Astrocyte of the cerebellum (primary cell): ENCODE measurements around the gene TFCP2L1.

Source experiments
- DNase-seq: peaks from one replicate; pipeline ENCODE4 v3.0.0-alpha.2; 2011; ENCODE audit warnings: low read depth
- H3K4me3 ChIP-seq: 2 replicates; pipeline ENCODE4 v1.5.1; 2011; ENCODE audit warnings: mild to moderate bottlenecking, low read depth, low read length, moderate library complexity
- in situ Hi-C: cut with HindIII; loops from 2 replicates; pipeline ENCODE4 v1.10.0; 2017; ENCODE audit warnings: low sequenced_read_pairs
- TF ChIP-seq, protein P1 (sequence below): IDR thresholded peaks from 2 replicates; pipeline ENCODE4 v1.5.1; 2012; ENCODE audit warnings: low read length, low read depth, moderate library complexity, mild to moderate bottlenecking; ENCODE audit errors: missing control alignments

The TFCP2L1 gene

GRCh38 chr2:121282800-121283385 is 2.1 kb downstream of the TFCP2L1 start:
- H3K4me3 ChIP-seq = no peak overlapping the region
- no peak for DNase-seq
- TF ChIP-seq, protein P1, sequence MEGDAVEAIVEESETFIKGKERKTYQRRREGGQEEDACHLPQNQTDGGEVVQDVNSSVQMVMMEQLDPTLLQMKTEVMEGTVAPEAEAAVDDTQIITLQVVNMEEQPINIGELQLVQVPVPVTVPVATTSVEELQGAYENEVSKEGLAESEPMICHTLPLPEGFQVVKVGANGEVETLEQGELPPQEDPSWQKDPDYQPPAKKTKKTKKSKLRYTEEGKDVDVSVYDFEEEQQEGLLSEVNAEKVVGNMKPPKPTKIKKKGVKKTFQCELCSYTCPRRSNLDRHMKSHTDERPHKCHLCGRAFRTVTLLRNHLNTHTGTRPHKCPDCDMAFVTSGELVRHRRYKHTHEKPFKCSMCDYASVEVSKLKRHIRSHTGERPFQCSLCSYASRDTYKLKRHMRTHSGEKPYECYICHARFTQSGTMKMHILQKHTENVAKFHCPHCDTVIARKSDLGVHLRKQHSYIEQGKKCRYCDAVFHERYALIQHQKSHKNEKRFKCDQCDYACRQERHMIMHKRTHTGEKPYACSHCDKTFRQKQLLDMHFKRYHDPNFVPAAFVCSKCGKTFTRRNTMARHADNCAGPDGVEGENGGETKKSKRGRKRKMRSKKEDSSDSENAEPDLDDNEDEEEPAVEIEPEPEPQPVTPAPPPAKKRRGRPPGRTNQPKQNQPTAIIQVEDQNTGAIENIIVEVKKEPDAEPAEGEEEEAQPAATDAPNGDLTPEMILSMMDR = no peak
- in situ Hi-C loops = no loop called here

DNA sequence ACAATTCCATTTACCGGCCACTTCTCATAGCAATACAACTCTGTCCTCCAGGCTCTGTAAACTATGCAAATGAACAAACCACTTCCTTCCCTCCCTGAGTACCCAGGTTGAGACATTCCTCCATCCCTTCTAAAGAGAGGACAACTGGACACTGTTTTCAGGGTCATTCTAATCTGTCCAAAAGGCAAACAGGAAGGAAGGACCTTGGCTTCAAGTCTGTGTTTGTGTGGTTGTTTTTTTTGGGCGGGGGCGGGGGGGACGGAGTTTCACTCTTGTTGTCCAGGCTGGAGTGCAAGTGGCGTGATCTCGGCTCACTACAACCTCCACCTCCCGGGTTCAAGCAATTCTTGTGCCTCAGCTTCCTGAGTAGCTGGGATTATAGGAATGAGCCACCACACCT is 3.3 kb downstream of the TFCP2L1 start:
- in situ Hi-C loops = no loop called here
- DNase-seq = no peak

DNA sequence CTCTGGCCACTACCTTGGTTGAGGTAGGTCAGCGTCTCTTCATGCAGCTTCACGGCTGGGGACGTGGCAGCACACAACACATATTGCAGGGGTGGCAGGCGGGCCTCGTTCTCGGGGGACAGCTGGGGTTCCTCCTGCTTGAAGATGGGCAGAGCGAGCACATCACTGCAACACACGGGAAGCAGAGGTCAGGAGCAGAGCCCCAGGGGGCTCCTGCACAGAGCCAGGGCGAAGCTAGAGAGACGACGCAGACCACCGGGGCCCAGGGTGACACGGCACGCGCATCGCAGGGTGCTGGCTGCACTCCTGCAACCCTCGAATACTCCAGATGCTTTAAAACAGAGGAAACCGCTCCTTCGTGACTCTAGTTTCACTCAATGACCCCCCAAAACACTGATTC is 3.9 kb downstream of the TFCP2L1 start:
- DNase-seq = no peak
- TF ChIP-seq, protein P1 = no peak
- H3K4me3 ChIP-seq = no peak overlapping the region
- in situ Hi-C loops = no loop called here

More for the DNA sequence above, 3.3 kb downstream of the TFCP2L1 start:
- TF ChIP-seq, protein P1 = no peak
- H3K4me3 ChIP-seq = no peak overlapping the region

DNA sequence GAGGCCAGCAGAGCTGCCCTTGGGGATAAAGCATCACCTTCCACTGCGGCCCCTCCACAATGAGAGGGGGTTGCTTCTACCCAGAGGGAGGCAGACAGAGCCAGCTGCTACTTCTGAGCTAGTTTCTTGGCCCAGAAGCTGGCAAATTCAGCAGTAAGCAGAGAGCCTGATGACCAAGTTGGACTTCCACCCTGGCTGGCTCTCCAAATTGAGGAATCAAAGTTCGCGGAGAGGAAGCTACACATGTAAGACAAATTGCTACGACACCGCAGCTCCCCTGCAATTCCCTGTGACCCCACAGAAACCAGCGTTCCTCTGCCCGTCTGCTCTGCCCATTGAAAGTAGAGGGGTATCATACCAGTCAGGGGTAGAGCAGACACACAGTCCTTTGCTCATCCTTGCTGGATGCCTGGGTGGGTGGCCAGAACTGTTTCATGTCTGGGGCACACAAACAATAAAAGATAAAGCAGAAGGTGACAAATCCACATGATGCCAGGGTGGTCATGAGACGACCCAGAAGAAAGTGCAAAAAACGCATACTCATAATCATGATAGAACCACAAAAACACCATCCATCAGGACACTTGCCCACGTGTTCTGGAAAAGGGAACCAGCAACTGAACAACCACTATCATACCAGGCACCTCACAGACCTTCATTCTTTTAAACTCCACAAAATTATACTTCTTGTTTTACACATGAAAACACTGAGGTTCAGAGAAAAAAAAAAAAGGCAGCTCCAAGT is 5.4 kb downstream of the TFCP2L1 start:
- TF ChIP-seq, protein P1 = no peak
- no peak overlapping the region for H3K4me3 ChIP-seq
- no peak for DNase-seq
- in situ Hi-C loops = no loop called here

- no peak overlapping the region for H3K4me3 ChIP-seq
- TF ChIP-seq, protein P1 = no peak
- in situ Hi-C loops = no loop called here
- DNase-seq = no peak
These were observed 8.7 kb downstream of the TFCP2L1 start for GRCh38 chr2:121276341-121276740.

DNA sequence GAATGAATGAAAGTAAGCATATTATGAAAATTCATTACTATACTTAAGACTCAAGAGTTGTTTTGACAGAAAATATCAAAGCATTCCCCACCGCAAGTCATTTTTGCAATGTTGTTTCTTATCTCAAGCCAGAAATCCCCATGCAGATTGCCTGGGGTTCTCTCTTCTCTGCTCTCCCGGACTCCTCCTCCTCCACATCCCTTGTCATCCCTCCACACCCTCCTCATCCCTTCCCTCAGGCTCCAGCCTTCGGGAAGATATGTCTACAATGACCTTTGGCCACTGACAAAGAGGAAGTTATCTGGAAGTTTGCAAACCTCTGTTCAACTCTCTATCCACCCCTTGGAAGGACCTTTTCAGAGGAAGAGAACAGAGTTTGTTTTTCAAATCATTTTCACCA is 11.9 kb downstream of the TFCP2L1 start:
- in situ Hi-C loops = no loop called here

More for the DNA sequence above, 11.9 kb downstream of the TFCP2L1 start:
- no peak overlapping the region for H3K4me3 ChIP-seq
- no peak for DNase-seq
- TF ChIP-seq, protein P1 = no peak
